Activated naive CD8-positive, alpha-beta T cell (primary cell): ENCODE data around the gene SCAPER.

Experiments
- H3K27ac Mint-ChIP-seq: one replicate; pipeline ENCODE4 v1.8.0; 2021; ENCODE audit warnings: mixed read lengths
- H3K27me3 Mint-ChIP-seq: one replicate; pipeline ENCODE4 v1.8.0; 2021; ENCODE audit warnings: mixed read lengths
- H3K36me3 Mint-ChIP-seq: one replicate; pipeline ENCODE4 v1.8.0; 2021; ENCODE audit warnings: mixed read lengths
- H3K4me1 Mint-ChIP-seq: one replicate; pipeline ENCODE4 v1.8.0; 2021; ENCODE audit warnings: low read depth, mixed read lengths
- H3K4me3 Mint-ChIP-seq: one replicate; pipeline ENCODE4 v1.8.0; 2021; ENCODE audit warnings: mild to moderate bottlenecking, mixed read lengths
- H3K9me3 Mint-ChIP-seq: one replicate; pipeline ENCODE4 v1.8.0; 2021; ENCODE audit warnings: low read depth, mixed read lengths

SCAPER gene

GRCh38 chr15:76669521-76670207, 235.5 kb downstream of the SCAPER start:
- H3K9me3 Mint-ChIP-seq, result no peaks in the 10 kb centered on the region
- H3K4me3 Mint-ChIP-seq, result no peak overlapping the region
- H3K36me3 Mint-ChIP-seq, result peaks cover 3% of the 10 kb centered on the region
- no peak overlapping the region for H3K27ac Mint-ChIP-seq
- no peaks in the 10 kb centered on the region for H3K4me1 Mint-ChIP-seq
- no peaks in the 10 kb centered on the region for H3K27me3 Mint-ChIP-seq

- Mint-ChIP-seq H3K36me3 (peaks cover 3% of the 10 kb centered on the region), H3K4me1 (no peaks in the 10 kb centered on the region), H3K27ac (no peak overlapping the region), H3K27me3 (no peaks in the 10 kb centered on the region), H3K9me3 (no peaks in the 10 kb centered on the region), H3K4me3 (no peak overlapping the region)
Measured at GRCh38 chr15:76668900-76669299, 236.2 kb downstream of the SCAPER start.

- Mint-ChIP-seq H3K27me3 (no peaks in the 10 kb centered on the region), H3K4me1 (no peaks in the 10 kb centered on the region), H3K4me3 (no peak overlapping the region), H3K27ac (no peak overlapping the region), H3K36me3 (peaks cover 3% of the 10 kb centered on the region), H3K9me3 (no peaks in the 10 kb centered on the region)
Measured at GRCh38 chr15:76667943-76668715, 237.0 kb downstream of the SCAPER start.

GRCh38 chr15:76664895-76665294, 240.2 kb downstream of the SCAPER start:
- Mint-ChIP-seq H3K27ac (no peak overlapping the region), H3K27me3 (no peaks in the 10 kb centered on the region), H3K9me3 (peaks cover 2% of the 10 kb centered on the region), H3K36me3 (peaks cover 9% of the 10 kb centered on the region), H3K4me3 (no peak overlapping the region), H3K4me1 (no peaks in the 10 kb centered on the region)

- Mint-ChIP-seq H3K27me3 (no peaks in the 10 kb centered on the region), H3K9me3 (peaks cover 4% of the 10 kb centered on the region), H3K27ac (no peak overlapping the region), H3K4me1 (no peaks in the 10 kb centered on the region), H3K36me3 (peaks cover 13% of the 10 kb centered on the region), H3K4me3 (no peak overlapping the region)
Measured at GRCh38 chr15:76664411-76664810, 240.7 kb downstream of the SCAPER start.

GRCh38 chr15:76663529-76663928, 241.6 kb downstream of the SCAPER start:
- H3K4me3 Mint-ChIP-seq, result no peak overlapping the region
- H3K36me3 Mint-ChIP-seq, result peaks cover 19% of the 10 kb centered on the region
- no peaks in the 10 kb centered on the region for H3K27me3 Mint-ChIP-seq
- no peak overlapping the region for H3K27ac Mint-ChIP-seq
- H3K9me3 Mint-ChIP-seq, result peaks cover 4% of the 10 kb centered on the region
- H3K4me1 Mint-ChIP-seq, result no peaks in the 10 kb centered on the region

GRCh38 chr15:76648732-76649444, 256.3 kb downstream of the SCAPER start:
- Mint-ChIP-seq H3K4me1 (peaks cover 8% of the 10 kb centered on the region), H3K36me3 (peaks cover 50% of the 10 kb centered on the region), H3K9me3 (peaks cover 14% of the 10 kb centered on the region), H3K27ac (no peak overlapping the region), H3K27me3 (no peaks in the 10 kb centered on the region), H3K4me3 (no peak overlapping the region)

- H3K9me3 Mint-ChIP-seq, result peaks cover 4% of the 10 kb centered on the region
- H3K4me1 Mint-ChIP-seq, result peaks cover 3% of the 10 kb centered on the region
- H3K36me3 Mint-ChIP-seq, result peaks cover 44% of the 10 kb centered on the region
- H3K27ac Mint-ChIP-seq, result no peak overlapping the region
- no peaks in the 10 kb centered on the region for H3K27me3 Mint-ChIP-seq
- H3K4me3 Mint-ChIP-seq, result no peak overlapping the region
Measured at GRCh38 chr15:76647612-76648011, 257.5 kb downstream of the SCAPER start.

GRCh38 chr15:76644646-76645045, 260.5 kb downstream of the SCAPER start:
- Mint-ChIP-seq H3K4me1 (no peaks in the 10 kb centered on the region), H3K4me3 (no peak overlapping the region), H3K9me3 (peaks cover 4% of the 10 kb centered on the region), H3K27ac (no peak overlapping the region), H3K36me3 (peaks cover 39% of the 10 kb centered on the region), H3K27me3 (no peaks in the 10 kb centered on the region)

GRCh38 chr15:76642671-76643070, 262.5 kb downstream of the SCAPER start:
- Mint-ChIP-seq H3K4me1 (no peaks in the 10 kb centered on the region), H3K27ac (no peak overlapping the region), H3K4me3 (no peak overlapping the region), H3K9me3 (peaks cover 4% of the 10 kb centered on the region), H3K36me3 (peaks cover 32% of the 10 kb centered on the region), H3K27me3 (no peaks in the 10 kb centered on the region)

GRCh38 chr15:76637166-76637565, 268.0 kb downstream of the SCAPER start:
- Mint-ChIP-seq H3K4me1 (no peaks in the 10 kb centered on the region), H3K27ac (no peak overlapping the region), H3K27me3 (no peaks in the 10 kb centered on the region), H3K36me3 (peaks cover 32% of the 10 kb centered on the region), H3K4me3 (no peak overlapping the region), H3K9me3 (peaks cover 8% of the 10 kb centered on the region)

GRCh38 chr15:76636059-76636458, 269.1 kb downstream of the SCAPER start:
- H3K4me3 Mint-ChIP-seq, result no peak overlapping the region
- no peak overlapping the region for H3K27ac Mint-ChIP-seq
- H3K4me1 Mint-ChIP-seq, result no peaks in the 10 kb centered on the region
- peaks cover 28% of the 10 kb centered on the region for H3K36me3 Mint-ChIP-seq
- peaks cover 8% of the 10 kb centered on the region for H3K9me3 Mint-ChIP-seq
- no peaks in the 10 kb centered on the region for H3K27me3 Mint-ChIP-seq

- Mint-ChIP-seq H3K4me3 (no peak overlapping the region), H3K9me3 (peaks cover 5% of the 10 kb centered on the region), H3K27ac (no peak overlapping the region), H3K4me1 (no peaks in the 10 kb centered on the region), H3K36me3 (peaks cover 17% of the 10 kb centered on the region), H3K27me3 (no peaks in the 10 kb centered on the region)
Measured at GRCh38 chr15:76626611-76627010, 278.5 kb downstream of the SCAPER start.

GRCh38 chr15:76625267-76625666, 279.9 kb downstream of the SCAPER start:
- Mint-ChIP-seq H3K4me1 (no peaks in the 10 kb centered on the region), H3K27ac (no peak overlapping the region), H3K4me3 (no peak overlapping the region), H3K36me3 (peaks cover 20% of the 10 kb centered on the region), H3K9me3 (peaks cover 5% of the 10 kb centered on the region), H3K27me3 (no peaks in the 10 kb centered on the region)

GRCh38 chr15:76614725-76615124, 290.4 kb downstream of the SCAPER start:
- H3K4me1 Mint-ChIP-seq, result no peaks in the 10 kb centered on the region
- H3K9me3 Mint-ChIP-seq, result peaks cover 10% of the 10 kb centered on the region
- no peaks in the 10 kb centered on the region for H3K27me3 Mint-ChIP-seq
- peaks cover 40% of the 10 kb centered on the region for H3K36me3 Mint-ChIP-seq
- H3K27ac Mint-ChIP-seq, result no peak overlapping the region
- H3K4me3 Mint-ChIP-seq, result no peak overlapping the region
